Measurements from ENCODE around the gene CFAP61.

DNA sequence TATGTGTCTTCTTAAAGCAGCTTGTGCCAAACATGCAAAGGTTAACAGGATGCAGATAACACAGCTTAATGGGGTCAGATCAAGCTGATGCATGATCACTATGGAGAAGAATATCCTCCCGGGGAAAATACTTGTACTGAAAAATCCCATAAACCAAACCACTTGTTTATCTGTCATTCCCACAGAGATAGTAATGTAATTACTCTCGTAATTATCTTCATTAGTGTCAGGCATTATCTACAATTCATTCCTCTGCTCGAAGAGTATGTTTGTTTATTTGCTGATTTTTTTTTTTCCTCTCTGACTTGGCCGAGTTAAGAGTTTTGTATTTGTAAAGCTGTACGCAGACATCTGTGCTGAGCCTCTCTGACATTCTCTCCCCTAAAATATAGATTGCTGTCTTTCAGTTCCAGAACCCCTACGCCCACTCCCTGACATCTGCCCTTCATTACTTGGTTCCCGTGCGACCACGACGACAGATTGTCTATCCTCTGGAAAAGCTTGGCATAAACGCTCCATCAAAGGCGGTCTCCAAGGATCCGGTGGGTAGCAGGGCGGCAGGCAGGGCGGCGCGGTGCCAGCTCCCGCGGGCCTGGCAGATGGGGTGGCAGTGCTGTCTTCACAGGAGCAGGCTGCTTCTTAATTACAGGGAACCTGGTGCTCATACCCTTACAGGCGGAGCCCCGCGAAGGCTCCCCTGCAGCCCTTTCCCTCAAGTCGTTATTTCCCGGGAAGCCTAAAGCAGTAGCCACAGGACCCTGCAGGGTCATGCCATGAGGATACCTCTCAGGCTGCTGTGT is 147.2 kb downstream of the CFAP61 start:
- TF ChIP-seq, protein P1, sequence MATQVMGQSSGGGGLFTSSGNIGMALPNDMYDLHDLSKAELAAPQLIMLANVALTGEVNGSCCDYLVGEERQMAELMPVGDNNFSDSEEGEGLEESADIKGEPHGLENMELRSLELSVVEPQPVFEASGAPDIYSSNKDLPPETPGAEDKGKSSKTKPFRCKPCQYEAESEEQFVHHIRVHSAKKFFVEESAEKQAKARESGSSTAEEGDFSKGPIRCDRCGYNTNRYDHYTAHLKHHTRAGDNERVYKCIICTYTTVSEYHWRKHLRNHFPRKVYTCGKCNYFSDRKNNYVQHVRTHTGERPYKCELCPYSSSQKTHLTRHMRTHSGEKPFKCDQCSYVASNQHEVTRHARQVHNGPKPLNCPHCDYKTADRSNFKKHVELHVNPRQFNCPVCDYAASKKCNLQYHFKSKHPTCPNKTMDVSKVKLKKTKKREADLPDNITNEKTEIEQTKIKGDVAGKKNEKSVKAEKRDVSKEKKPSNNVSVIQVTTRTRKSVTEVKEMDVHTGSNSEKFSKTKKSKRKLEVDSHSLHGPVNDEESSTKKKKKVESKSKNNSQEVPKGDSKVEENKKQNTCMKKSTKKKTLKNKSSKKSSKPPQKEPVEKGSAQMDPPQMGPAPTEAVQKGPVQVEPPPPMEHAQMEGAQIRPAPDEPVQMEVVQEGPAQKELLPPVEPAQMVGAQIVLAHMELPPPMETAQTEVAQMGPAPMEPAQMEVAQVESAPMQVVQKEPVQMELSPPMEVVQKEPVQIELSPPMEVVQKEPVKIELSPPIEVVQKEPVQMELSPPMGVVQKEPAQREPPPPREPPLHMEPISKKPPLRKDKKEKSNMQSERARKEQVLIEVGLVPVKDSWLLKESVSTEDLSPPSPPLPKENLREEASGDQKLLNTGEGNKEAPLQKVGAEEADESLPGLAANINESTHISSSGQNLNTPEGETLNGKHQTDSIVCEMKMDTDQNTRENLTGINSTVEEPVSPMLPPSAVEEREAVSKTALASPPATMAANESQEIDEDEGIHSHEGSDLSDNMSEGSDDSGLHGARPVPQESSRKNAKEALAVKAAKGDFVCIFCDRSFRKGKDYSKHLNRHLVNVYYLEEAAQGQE (IDR thresholded peaks at IDR 0.05; ENCODE audit: unreplicated experiment) = no peak
- TF ChIP-seq CTCF (conservative IDR thresholded peaks at IDR 0.05; ENCODE audit: low read depth in 2 of 2) (no peak), POLR2AphosphoS5 (IDR thresholded peaks at IDR 0.05; ENCODE audit: low read depth) (no peak), EZH2phosphoT487 (IDR thresholded peaks at IDR 0.05; ENCODE audit: unreplicated experiment) (no peak), EZH2 (IDR thresholded peaks at IDR 0.05; ENCODE audit: low read depth, unreplicated experiment) (no peak)

Measured in GM23338 (cell line).